ENCODE results near the gene ZNF189.

GRCh38 chr9:101453776-101454570 lies 55.3 kb downstream of the ZNF189 start:
- no peak for TF ChIP-seq CTCF (IDR thresholded peaks at IDR 0.05)
- TF ChIP-seq POLR2A (IDR thresholded peaks at IDR 0.05), result no peak

Measured in heart left ventricle (tissue), 13 donors.